GM19468 (cell line): ENCODE data around the gene MISFA.
"Not testable (repeated sequence)": the region's sequence is repeated elsewhere in the genome, so short reads cannot be mapped to it uniquely, and the experiment has no call there.

Source experiments
- ATAC-seq: cut with Tn5 transposase; IDR thresholded peaks from one replicate; pipeline ENCODE4 v1.9.1; 2021; ENCODE audit warnings: mild to moderate bottlenecking, moderate library complexity, moderate number of reproducible peaks; ENCODE audit not compliant: unreplicated experiment; ENCODE audit errors: extremely low read depth

Gene MISFA

DNA sequence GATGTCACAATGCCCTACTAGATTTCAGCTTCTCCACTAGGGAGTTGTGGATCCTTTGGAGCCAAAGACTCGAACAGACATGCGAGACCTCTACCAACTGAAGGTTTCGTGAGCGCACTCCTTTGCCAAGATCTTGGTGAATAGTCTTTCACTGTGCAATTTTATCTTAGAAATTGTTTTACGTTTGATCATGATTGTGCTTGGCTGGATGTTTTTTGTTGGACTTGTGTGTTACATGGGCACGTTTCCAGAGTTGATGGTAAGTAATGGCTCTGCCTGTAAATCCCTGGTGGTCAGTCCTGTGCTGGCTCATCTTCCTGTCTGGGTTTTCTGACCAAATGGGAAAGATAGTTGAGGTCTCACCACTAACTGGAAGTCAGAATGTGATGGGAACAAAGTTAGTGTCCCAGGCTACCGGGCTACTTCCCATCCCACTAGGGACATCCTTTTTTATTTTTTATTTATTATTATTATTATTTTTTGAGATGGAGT is at the start of gene MISFA:
MISFA (plus strand) TSS at position 51 of the 492 bp plus-strand sequence; CDS start at position 191, 140 bp downstream.
- no peak for ATAC-seq

DNA sequence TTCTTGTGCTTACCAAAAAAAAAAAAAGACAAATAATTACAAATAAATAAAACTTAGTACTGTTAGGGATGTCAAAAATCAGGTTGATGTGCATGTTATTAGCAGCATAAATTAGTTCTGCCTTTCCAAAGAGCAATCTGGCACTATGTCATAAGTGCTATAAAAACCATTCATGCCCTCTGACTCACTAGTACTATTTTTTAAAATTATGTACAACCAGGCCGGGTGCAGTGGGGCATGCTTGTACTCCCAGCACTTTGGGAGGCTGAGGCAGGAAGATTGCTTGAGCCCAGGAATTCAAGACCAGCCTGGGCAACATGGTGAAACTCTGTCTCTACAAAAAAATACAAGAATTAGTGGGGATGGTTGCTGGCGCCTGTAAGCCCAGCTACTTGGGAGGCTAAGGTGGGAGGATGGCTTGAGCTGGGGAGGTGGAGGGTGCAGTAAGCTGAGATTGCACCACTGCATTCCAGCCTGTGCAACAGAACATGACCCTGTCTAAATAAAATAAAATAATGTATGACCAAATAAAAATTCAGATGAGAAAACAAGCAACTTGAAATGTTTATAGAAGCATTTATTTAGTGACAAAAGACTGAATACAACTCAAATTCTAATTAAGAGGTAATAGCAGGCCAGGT is 36.4 kb upstream of the MISFA start:
- ATAC-seq = no peak

DNA sequence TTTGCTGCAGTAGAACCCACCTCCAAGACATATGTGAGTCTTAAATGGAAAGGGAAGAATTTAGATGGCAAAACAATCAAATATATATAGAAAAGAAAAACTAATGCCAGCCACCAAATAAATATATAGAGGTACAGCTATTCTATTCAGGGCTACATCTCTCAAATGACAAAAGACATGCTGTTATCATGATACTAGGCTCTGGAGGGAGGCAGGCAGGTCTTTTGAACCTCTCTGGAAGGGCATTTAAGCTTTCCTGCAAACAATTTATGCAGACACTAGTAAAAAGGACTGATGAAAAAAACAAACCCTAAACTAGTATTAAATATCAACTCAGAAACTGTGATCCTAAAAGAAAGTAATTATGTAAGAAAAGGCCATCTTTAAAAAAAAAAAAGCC is 35.4 kb upstream of the MISFA start:
- no peak for ATAC-seq

DNA sequence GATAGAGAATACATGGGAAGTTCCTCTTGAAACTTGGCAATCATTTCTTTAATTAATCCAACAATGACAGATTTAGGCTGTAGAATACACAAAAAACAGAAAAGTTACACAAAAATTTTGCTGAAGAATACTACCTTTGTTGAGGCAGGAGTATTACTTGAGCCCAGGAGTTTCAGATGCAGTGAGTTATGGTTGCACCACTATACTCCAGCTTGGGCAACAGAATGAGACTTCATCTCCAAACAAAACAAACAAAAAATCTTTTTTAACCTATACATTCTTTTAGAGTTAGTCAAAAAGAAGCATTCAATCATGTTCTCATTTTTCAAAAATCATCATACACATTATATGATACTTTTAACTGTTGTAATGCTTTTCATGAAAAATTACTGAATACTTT is 33.2 kb upstream of the MISFA start:
- ATAC-seq = no peak

DNA sequence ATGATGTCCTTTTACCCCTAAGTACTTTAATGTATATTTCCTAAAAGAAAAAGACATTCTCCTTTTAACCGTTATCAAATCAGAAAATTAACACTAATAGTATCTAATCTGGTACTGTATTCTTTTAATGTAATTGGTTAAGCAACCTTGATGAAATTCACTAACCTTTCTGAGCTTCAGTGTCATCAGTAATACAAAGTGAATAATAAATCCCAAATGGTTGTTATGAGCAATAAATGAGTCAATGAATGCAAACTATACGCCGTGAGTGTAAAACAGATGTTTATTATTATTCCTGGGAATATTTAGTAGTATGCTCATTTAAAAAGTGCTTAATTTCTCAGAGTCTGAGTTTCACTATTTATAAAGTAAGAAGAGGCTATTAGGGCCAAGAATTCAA is 32.5 kb upstream of the MISFA start:
- no peak for ATAC-seq

DNA sequence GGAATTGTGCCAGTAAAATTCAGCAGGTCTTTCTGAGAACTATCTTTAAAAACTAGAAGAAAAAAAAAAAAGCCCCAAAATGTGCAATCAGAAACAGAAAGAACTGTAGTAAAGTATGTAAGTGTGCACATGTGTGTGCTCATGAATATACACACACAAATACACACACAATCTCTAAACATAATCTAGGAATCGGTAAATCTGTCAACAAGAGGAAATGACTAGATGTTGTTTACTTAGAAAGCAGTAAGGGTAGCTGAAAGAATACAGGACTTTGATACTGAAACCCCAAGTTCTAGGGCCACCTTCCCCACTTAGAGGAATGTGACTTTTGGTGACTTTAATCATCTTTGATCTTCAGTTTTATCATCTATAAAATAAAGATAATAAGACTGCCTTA is 24.2 kb upstream of the MISFA start:
- no peak for ATAC-seq

DNA sequence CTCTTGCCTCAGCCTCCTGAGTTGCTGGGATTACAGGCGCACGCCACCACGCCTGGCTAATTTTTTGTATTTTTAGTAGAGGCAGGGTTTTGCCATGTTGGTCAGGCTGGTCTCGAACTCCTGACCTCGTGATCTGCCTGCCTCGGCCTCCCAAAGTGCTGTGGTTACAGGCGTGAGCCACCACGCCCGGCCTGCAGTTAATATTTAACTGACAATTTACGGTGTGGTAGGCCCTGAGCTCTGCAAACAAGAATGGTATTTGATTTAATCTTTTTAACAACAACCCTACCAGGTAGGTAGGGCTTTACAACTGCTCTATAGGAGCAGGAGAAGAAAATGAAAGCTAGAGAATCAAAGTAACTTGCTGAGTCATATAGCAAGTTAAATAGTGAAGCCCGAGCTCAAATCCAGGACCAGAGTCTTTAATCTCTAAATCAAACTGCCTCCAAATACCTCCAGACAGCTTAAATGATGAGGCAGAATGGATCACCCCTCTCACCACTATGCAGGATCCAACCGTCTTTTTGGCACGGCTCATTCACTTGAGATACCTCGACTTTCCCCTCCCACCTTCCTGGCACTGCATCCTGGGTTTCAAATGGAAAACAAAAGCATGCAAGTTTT is 20.5 kb upstream of the MISFA start:
- ATAC-seq = peak; percentile 65

DNA sequence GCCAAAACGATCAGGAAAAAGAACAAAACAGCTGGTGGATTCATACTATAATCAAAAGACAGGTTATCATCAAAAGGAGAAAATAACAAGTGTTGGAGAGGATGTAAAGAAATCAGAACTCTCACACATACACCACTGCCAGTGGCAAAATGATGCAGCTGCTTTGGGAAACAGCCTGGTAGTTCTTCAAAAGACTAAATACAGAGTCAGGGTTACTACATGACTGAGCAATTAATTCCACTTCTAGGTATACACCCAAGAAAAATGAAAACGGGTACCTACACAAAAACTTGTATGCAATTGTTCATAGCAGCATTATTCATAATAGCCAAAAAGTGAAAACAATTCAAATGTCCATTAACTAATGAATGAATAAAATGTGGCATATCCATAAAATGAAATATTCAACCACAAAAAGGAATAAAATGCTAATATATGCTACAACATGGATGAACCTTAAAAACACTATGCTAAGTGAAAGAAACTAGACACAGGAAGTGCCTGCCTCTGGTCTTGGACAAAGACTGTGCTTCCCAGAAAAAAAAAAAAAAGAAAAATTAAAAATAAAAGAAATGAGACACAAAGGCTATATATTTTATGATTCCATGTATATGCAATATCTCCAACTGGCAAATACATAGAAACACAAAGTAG is 19.3 kb upstream of the MISFA start:
- ATAC-seq = no peak

DNA sequence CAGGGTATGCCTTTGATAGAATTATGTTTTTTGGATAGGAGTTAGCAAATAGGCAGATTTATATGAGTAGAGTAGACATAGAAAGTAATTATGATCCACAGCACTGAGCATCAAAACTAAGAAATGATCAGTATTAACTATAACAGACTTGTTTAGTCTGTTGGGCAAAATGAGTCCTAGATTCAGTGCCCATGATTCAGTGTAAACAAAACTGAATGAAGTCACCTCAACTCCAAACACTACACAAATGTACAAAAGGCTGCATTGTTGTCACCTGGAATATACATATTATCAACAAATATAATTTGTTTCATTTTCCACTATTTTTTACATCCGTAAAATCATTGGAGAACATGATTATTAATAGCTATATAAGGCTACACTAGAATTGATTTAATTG is 17.8 kb upstream of the MISFA start:
- no peak for ATAC-seq

DNA sequence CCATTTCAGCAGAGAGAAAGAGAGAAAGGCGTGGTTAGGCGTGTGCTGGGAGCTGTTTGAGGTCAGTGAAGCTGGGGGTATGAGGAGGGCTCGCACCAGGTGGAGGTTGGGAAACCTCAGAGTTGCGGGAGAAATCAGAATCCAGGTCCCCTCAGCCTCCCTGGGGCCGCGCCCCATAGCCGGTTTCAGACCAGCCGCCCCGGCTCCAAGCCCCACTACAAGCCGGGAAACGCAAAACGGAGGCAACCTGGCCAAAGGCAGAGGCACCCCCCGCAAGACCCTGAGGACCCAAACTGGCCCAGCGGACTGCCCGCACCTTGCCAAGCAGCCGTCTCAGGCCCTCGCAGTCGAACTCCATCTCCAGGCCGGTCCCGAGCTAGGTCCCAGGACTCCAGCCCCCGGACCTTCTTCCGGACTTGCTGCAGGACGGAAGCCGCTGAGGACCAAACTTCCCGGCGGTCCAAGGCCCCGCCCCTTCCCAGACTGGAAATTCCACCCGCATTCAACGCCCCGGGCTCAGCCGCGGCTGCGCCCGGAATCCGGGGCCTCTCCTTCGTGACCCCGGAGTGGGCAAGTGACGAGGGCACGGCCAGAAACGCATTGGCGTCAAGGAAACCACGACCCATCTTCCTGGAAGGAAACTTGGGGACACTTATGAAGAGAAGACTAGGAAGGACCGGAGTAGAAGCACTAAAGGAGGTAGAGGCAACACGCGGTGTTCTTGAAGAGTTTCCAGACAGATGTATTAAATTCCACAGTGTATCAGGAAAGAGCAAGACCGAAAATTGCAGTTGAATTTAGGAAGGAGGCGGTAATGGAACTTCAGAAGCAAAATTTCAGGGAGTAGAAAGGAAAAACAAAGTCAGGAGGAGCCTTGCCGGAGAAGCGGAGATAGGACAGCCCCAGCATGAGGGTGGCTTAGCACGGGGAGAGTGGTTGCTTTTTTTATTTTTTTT is 11.0 kb upstream of the MISFA start, which contains the start of gene UEVLD:
UEVLD (minus strand) TSS at position 438 of the 956 bp plus-strand sequence; CDS start at position 358, 80 bp downstream.
- peak; percentile 30 for ATAC-seq

DNA sequence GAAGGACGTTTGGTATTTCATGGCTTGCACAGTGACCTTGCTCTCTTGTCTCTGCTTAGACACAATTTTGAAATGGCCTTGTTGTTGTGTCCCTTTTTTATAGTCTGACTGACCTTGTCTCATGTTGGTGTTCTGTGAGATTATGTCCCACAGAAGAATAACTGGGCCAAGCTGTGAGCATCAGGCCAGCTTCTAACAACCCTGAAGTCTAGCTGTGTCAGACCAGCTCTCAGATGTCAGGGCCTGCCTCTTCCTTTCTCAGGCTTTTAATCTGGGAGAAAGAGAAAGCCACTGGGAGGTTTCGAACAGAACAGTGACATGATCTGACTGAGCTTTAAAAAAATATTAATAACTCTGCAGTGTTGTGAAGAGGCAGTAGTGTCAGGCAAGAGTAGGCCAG is 9.0 kb upstream of the MISFA start:
- no peak for ATAC-seq

DNA sequence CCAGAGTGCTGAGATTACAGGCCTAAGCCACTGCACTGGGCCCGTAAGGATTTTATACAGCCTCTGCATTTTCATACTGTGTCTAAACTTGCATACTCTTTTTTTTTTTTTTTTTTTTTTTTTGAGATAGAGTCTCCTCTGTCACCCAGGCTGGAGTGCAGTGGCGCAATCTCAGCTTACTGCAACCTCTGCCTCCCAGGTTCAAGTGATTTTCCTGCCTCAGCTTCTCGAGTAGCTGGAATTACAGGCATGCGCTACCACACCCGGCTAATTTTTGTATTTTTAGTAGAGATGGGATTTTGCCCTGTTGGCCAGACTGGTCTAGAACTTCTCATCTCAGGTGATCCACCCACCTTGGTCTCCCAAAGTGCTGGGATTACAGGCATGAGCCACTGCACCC is 5.5 kb upstream of the MISFA start:
- not testable (repeated sequence) for ATAC-seq

DNA sequence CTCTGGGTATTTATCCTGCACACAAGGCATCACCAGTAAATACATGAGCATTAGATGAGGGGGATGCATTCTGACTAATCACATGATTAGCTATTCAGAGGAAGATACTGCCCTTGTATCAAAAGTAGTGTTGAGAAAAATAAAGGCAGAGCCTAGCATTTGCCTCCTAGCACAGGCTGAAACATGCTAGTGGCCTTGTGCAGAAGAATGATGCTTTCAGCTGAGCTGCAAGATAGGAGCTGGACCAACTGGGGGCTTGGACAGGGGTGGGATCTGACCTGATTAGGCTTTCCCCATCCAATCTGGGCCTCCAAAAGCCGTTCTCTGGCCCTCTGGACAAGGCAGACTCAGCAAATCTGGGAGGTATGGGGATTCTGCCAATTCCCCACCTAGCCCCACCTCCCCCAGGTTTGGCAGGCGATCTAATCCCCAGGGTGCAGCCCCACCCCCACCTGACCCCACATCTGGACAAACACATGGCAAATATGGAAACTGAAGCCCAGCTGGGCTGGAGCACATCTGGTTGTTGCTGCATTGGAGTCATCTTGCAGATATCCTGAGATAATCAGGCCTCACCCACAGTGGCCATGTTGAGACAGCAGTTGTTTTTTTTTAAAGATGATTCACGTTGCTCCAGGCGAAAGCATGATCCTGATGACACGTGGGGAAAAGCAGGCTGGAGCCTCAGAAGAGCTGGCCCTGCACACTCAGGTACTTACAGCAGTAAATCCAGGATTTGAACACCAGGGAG is 4.4 kb upstream of the MISFA start:
- ATAC-seq = no peak

DNA sequence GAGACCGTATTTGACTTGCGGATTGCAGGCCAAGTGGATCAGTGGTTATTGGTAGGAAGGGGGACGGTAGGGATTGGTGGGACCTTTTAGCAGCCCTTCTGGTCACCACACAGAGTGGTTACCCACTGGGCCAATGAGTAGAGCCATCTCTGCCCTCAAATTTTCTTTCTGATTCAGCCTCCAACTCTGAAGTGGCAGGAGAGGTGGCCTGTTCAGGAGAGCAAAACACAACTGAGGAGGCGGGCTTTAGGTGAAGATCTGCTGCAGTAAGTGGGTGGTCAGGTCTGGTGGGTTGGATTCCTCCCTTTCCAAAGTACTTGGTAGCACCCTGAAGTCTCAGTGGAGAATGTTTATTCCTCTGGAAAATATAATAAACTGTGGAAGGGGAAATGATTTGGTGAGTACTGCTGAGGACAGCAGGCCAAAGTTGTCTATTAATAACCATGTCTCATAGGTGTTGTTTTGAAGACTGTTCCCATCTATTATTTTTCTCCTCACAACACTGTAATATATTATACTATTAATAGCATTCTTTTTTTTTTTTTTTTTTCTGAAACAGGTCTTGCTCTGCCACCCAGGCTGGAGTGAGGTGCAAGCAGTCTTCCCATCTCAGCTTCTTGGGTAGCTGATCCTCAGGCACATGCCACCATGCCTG is 1.5 kb downstream of the MISFA start:
- ATAC-seq = no peak

DNA sequence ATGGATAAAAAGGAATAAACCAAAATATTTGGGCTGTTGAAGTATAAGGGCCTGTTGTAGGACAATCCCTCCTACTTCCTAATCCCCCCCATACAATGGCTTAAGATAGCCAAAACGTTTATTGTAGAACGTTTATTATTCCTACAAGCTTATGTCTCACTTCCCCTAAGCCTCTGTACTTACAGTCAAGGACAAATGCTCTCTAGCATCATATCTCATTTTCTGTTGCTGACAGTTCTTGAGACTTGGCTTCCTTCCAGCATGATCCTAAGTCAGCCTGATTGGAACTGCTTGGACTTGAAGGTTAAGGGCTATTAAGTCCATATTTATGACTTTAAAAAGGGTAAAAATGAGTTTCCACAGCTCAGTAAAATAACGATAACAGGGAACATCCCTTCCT is 8.8 kb downstream of the MISFA start:
- ATAC-seq = no peak

DNA sequence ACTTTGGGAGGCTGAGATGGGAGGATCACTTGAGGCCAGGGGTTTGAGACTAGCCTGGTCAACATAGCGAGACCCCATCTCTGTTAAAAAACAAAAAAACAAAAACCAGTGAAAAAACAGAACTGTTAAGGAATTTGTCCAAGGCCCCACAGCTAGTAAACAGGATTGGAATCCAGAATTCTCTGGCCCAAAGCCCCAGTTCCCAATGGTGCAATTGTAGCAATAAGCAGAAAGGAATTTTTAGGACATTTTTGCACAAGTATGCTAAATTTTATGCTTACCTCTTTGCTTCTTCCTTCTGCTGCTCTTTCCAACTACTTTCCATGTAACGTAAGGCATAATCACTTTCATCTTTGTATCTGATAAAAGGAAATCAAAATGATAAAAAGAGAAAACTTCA is 11.6 kb downstream of the MISFA start:
- ATAC-seq = no peak

DNA sequence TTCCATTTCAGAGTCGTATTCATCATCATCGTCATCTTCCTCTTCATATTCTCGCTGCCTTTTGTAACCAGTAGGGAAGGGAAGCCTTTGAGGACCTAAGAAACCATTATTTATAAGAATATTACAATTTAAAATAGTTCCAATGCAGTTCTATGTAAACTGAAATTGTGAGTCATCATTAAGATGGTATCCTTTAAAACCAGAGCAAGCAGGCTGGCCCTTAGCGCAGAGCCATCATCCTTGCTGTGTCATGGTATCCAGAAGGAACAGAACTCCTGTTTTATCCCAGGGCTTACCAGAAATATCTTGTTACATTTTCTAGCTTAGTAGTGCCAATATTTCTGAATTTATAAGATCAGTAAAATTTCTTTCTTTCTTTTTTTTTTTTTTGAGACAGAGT is 12.8 kb downstream of the MISFA start:
- no peak for ATAC-seq

DNA sequence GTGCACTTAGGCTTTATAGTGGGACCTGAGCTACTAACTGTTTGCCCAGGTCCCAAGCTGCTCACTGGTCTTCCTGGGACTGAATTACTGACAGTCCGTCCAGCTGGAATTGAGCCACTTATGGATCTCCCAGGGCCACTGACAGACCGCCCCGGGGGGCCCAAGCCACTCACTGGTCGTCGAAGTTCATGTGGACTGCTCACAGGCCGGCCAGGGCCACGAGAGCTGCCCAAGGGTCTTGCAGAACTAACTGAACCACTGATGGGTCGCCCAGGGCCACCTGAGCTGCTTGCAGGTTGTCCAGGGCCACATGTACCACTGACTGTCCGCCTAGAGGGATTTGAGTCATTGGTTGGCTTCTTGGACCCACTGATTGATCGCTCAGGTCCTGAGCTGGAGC is 15.1 kb downstream of the MISFA start:
- no peak for ATAC-seq
